Fibroblast of skin of left quadriceps (primary cell): ENCODE data around the gene SPATS2.

ENCODE experiments used
- DNase-seq, 2 experiments: peaks; one replicate each; pipeline ENCODE4 v3.0.0-alpha.2; 2013; ENCODE audit warnings: low read depth in 2 of 2

SPATS2 gene

DNA sequence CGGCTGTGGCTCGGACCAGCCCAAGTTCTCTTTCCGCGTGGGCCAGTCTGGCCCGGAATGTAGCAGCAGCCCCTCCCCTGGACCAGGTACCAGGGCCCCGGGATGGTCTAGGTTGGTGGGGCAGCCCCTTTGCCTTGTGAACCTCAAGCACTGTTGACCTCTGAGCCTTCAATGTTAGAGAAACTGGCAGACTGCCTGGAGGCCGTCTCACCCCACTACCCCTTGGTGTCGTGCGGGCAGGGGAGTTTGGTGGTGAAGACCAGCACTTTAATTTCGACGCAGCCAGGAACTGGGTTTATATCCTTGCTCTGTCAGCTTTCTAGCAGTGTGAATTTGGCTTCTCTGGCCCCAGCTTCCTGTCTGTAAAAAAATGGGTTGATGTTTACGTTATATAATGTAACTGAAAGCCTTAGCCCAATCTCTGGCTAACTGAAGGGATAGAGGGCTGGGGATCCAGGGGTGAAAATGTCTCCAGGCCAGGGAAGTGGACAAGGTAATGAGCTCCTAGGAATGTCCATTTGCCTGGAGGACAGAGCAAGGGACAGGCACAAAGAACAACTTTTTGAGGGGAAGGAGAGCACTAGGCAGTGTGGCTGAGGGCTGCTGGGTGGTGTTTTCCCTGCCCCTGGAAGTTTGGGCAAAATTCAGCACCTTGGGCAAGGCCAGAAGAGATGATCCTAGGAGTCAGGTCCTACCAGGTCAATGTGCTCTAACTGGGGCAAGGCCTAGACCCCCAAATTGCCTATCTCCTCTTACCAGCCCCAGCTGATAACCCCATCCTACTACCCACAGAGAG lies 189.3 kb downstream of the SPATS2 start:
- no peak for DNase-seq

DNA sequence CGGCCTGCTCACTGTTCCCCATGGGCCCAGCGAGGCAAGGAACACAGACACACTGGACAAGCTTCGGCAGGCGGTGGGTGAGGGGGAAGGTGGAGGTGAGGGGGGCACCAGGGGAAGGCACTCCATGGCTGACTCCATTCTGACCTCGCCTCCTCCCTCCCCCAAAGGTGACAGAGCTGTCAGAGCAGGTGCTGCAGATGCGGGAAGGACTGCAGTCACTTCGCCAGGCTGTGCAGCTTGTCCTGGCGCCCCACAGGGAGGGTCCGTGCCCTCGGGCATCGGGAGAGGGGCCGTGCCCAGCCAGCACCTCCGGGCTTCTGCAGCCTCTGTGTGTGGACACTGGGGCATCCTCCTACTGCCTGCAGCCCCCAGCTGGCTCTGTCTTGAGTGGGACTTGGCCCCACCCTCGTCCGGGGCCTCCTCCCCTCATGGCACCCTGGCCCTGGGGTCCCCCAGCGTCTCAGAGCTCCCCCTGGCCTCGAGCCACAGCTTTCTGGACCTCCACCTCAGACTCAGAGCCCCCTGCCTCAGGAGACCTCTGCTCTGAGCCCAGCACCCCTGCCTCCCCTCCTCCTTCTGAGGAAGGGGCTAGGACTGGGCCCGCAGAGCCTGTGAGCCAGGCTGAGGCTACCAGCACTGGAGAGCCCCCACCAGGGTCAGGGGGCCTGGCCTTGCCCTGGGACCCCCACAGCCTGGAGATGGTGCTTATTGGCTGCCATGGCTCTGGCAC lies 190.1 kb downstream of the SPATS2 start:
- DNase-seq: no peak

DNA sequence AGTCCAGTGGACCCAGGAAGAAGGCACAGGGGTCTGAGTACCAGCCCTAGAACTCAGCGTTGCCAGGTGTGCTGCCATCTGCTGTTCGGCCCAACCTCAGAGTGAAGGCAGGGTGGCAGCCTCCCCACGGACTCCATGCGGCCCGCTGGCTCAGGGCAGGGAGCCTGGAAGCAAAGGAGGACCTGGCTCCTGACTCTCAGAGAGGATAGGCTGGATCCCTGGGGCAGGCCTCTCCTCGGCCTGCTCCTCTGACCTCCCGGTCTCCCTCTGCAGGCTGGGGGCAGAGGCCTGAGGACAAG lies 190.6 kb downstream of the SPATS2 start:
- no peak for DNase-seq

DNA sequence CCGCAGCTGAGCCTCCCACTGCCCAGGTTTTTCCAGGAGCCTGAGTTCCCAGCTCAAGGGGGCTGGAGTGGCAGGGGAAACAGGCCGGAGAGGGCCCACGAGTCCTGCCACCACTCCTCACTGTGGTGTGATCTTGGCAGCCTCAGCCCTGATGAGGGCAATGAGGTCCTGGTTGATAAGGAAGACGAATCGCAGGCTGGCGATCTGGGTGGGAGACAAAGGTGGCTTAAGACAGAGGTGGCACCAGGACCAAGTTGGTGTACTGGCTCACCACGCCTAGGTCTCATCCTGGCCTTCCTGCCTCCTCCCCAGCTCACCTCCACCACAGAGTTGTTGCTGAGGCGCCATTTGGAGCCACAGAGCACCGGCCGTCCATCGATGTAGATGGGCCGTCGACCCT lies 191.3 kb downstream of the SPATS2 start:
- no peak for DNase-seq

DNA sequence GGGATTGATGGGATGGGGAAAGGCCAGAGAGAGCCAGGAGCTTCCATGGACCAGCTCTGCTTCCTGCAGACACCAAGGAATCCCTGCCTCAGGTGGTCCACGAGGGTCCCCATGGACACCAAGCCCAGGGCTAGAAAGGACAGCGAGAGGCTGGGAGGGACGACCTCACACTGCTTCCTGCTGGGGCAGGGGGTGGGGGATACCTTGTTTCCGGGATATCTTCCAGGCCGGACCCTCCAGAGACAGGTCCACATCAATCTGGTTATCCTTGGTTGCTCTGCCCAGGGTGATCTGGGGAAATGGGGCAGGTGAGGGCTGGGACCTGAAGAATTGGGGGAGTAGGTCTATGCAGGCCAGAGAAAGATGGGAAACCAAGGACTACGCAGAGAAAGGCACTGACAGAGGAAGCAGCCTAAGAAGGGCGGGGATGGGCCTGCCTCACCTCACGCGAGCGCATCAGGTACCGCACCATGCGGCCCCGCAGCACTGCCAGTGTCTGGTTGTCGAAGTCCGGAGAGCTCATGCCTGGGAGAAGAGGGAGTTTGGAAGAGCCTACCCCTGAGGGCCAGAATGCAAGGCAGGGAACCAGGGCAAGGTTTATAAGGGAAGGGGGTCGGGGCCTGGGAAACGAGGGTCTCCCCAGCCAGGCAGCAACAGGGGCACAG lies 191.9 kb downstream of the SPATS2 start:
- DNase-seq: no peak

DNA sequence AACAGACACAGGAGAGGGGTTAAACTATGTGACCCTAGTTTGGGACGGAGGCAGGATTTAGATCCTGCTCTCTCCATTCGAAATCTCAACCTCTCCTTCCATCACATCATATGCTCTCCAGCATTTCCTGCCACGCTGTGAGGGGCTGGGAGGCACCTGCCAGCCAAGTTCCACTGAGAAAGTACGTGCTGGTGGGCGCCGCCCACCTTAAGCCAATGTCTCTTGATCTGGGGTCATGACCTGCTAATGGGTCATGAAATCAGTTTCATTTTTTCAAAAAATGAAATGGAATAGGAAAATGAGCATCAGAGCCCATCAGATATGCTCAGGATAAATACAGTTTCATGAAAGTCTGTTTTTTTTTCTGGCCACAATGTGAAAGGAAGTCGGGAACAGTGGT lies 193.4 kb downstream of the SPATS2 start:
- DNase-seq: no peak

DNA sequence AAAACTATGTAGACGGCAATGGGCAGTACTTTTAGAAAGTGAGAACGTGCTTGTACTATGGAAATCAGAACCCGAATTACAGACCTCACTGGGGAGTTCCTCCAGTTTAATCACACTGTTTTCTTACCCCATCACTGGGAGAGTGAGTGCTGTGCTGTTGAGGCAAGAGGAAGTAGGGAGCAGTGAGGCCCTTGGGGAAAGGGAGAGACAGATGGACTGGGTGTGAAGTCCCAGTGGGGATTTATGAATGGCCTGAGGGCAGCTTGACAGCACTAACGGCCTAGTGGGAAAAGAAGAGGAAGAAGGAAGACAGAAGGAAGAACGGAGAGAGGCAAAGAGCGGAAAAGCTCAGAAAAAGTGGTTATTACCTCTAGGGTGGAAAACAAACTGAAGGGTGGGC lies 195.0 kb downstream of the SPATS2 start:
- DNase-seq: no peak

DNA sequence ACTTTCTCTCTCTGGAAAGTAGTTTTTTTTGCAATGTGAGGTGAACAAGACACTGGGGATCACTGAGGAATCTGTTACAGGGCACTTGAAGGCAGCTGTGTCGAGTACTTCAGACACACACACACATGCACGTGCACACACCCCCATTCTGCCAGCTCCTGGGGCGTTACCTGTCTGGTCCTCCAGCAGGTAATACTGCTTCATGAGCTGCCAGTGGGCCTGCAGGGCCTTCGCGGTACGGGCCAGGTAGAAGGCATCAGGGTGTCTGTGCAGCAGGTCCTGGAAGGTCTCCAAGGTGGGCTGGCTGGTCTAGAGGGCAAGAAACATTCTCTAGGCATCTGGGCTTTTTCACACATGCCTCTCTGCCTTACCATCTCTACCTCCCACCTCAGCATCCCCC lies 195.6 kb downstream of the SPATS2 start:
- no peak for DNase-seq

DNA sequence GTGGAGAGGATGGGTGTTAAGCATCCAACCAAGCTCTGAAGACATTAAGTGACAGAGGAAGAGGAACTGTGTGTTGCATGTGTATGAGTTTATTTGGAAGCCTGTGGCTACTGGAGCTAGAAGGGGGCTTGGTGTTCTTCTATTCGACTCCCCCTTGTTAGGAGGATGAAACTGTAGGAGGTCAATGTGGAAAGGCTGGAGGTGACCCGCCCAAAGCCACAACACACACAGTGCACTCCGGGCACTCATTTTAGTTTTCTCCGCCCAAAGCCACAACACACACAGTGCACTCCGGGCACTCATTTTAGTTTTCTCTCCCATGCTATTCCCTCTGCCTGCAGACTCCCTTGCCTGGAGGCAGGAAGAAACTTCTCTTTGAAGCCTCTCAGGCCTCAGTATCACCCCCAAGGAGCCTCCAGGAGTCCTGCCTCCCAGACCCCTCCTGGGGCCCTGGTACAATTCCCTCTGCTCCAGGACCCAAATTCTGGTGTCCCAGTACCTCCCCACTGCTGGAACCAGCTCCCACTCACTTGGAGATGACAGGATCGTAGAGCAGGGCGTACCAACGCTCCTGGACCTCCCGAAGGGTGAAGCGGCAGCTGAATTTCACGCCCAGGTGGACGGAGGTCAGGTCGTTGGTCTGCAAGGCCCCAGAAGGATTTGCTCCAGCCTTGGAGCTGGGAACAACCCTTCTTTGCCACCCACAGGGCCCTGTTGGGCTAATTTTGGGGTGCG lies 196.9 kb downstream of the SPATS2 start:
- DNase-seq: no peak

DNA sequence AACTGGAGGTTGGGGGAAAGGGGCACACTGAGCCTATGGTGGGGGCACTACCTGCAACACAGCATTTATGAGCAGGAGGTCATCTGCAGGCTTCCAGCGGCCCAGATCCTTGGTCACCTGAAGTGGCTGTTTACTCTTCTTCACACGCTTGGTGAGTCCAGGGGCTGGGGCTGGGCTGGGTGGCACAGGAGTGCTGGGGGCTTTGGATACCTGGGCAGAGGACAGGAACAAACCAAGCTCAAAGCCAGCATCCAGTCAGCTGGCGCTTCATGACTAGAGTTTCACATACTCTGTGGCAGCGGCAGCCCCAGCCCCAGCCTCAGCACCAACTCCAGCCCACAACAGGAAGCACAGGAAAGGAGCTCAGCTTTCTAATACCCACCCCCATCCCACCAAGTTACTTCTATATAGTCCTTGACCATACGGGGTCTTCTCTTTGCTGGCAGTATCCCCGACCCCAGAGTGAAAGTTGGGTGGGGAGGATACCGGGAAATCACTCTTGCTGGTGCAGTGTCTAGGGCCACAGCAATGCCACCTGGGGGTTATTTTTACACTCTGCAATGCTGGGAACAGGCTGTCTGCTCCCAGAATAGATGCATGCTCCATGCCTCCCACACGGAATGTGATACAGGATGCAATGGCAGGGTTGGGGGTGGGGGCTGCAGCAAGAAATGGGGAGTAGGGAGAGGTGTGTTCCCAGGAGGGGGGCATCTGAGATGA lies 197.6 kb downstream of the SPATS2 start:
- DNase-seq: no peak

DNA sequence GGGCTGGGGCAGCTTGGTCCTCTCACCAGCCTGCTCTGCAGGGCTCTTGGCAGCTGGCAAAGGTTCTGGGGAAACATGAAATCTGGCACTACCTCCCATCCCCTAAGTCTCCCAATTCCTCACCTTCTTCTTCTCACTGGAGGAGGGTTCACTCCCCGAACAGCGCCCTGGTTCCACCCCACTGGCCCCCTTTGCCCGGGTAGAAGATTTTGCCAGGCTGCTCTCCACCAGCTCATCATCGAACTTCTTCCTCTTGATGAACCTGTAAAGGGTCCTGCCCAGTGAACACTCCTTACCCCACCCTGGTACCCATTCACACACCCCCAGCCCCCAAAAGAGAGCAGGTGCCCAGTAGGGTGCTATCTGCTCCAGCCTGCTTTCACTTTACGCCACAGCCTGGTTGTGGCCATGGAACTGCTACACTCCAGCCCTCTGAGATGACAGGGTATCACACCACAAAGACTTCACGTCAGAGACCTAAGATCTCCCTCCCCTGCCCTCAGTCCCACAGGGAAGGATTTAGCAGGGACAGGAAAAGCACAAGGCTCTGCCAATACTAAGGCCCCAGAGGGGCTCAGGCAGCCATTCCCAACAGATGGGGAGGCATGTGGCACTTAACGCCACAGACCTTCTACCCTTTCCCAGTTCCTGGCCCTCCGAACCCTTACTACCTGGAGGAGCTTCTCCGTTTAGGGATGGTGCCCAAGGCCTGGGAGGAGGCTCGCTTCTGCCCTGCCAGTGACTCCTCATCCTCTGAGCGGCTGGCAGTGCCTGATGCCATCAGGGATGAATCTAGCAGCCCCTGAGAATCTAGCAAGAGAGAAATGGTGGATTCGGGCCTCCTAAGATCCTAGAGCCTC lies 198.4 kb downstream of the SPATS2 start:
- no peak for DNase-seq

DNA sequence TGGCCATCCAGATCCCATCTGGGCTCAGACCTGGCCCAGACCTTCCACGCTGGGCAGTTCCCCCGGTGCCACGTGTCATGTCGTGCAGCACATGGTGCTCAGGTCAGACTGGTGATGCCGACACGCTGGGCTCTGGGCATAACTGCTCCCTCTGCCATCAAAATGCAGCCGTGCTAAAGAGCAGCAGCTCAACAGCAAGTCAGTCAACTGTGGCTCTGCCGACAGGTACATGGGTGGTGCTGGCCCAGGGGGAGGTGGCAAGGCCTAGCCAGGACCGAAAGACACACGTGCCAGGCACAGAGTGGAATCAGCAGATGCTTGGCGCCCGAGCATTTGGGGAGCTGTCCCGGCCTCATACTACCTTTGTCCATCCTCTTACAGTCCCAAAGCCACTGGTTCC lies 199.1 kb downstream of the SPATS2 start:
- no peak for DNase-seq

DNA sequence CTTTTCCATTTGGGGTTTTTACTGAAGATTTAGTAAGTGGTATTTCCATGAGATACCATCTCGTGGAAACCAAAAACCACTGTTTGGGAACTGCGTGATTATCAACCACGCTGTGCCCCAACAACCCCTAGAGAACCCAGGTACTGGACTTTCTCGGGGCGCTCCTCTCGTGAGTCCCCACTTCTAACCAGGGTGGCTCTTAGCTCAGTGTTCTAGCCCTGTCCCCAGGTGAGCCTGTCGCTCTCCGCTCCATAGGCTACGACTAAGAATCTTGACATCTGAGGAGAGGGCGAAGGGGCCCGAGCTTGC lies 200.0 kb downstream of the SPATS2 start:
- no peak for DNase-seq

DNA sequence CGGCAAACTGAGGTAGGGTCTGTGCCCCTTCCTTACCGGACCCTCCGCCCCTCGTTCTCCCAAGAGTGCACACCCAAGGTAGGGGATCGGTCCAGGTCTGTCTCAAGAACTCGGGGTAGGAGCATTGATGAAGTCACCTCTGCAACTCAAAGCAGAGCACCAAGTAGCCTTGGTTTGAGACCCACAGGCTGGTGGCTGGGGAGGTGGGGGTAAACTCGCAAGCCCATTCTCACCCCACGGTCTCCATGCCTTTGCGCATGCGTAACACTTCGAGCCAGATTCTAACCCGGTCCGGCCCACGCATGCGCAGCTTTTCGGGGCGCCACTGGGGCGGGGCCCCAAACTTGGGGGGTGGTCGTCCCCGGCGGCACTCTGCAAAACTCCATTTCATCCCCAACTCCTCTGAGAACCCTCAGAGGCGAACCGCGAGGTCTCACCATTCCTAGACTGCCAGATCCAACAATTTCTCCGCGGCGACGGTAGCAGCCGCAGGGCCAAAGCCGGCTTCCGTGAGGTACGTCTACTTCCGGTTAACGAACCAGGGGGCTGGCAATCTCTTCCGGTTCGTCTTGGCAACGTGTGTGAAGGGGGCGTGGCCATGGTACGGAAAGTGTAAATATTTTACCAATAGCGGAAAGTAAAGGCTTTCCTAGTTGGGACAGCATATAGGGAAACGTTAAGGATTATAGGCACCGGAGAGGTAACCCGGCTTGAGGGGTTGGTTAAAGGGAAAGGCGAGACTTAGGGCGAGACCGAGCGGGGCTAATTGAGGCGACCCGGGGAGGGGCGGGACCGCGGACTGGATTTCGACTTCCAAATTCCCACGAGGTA lies 200.6 kb downstream of the SPATS2 start, which contains the start of gene MCRS1:
Gene MCRS1 (minus strand): TSS at position 532 of the 831 bp plus-strand sequence. CDS start 1,411 bp downstream, outside the sequence.
- DNase-seq: peak; percentile 80 to 82

DNA sequence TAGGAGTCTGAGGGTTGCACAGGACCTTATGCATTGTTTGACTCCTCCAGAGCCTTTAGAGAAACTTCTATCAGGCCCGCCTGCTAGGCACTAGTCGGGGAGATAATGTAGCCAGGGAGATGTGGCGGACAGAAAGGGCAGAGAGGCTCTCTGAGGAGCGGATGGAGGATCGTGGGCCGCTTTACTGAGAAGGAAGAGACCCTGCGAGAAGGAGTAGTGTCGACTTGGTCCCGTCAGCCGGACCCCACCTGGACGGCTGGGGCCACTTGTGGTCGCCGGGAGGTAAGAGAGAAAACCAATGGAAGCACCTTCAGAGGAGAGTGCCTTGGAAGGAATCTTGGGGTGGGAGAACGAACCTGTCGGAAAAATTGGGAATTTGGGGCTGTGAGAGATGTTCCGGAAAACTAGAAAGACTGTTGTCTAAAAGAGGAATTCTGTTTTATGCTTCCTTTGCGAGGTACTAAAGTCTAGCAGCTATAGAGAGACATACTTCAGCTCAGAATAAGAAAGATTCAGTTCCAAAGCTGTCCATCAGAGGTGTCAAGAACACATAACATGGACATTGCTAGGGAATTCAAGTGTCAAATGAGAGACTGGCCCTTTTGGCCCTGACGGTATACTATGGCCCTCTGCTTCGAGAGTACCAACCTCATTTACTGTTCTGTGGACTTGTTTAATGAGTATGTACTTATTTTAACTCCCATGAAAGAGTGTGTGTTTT lies 201.3 kb downstream of the SPATS2 start:
- DNase-seq: no peak
